Stomach (tissue), 4 donors: Measurements from ENCODE around the gene PHF11.

Experiments used
- EP300 ChIP-seq: sonication (generic); formaldehyde crosslinking; IDR thresholded peaks from one replicate; pipeline ENCODE4 v1.6.1; 2017; ENCODE audit warnings: antibody characterized with exemption
- POLR2A ChIP-seq, 4 donors: fragments of 450-650 bp; IDR thresholded peaks; one replicate each; pipeline ENCODE4 v1.6.1; 2016; ENCODE audit warnings: antibody characterized with exemption in 4 of 4, control low read depth in 2 of 4, mild to moderate bottlenecking in 1 of 4, moderate library complexity in 1 of 4
- POLR2AphosphoS5 ChIP-seq, 3 donors: sonication (generic); formaldehyde crosslinking; IDR thresholded peaks; one replicate each; pipeline ENCODE4 v1.6.1; 2016; ENCODE audit warnings: antibody characterized with exemption in 3 of 3
- TF ChIP-seq, protein P1 (sequence below), 7 experiments: fragments of 450-650 bp in 4 of 7; fragments of 200-600 bp in 3 of 7; sonication (generic) in 3 of 7; IDR thresholded peaks; one replicate each; pipeline ENCODE4 v1.5.1; 2016 to 2019; ENCODE audit warnings: antibody characterized with exemption in 7 of 7, control low read depth in 2 of 7, mild to moderate bottlenecking in 1 of 7

DNA sequence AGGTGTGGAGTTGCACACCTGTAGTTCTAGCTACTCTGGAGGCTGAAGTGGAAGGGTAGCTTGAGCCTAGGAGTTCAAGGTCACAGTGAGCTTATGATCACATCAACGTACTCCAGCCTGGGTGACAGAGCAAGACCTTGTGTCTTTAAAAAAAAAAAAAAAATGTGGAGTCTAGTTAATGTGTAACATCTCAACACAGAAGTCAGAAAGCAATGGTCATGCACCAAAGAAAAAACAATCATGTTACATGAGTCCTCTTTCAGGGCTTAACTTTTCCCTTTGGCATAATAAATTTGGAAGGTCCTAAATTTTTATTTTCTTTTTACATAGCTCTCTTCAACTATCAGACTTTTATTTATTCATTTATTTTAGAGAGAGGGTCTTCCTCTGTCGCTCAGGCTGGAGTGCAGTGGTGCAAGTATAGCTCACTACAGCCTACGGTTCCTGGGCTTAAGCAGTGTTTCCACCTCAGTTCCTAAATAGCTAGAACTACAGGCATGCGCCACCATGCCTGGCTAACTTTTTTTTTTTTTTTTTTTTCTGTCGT is 29.4 kb upstream of the PHF11 start:
- TF ChIP-seq, protein P1, sequence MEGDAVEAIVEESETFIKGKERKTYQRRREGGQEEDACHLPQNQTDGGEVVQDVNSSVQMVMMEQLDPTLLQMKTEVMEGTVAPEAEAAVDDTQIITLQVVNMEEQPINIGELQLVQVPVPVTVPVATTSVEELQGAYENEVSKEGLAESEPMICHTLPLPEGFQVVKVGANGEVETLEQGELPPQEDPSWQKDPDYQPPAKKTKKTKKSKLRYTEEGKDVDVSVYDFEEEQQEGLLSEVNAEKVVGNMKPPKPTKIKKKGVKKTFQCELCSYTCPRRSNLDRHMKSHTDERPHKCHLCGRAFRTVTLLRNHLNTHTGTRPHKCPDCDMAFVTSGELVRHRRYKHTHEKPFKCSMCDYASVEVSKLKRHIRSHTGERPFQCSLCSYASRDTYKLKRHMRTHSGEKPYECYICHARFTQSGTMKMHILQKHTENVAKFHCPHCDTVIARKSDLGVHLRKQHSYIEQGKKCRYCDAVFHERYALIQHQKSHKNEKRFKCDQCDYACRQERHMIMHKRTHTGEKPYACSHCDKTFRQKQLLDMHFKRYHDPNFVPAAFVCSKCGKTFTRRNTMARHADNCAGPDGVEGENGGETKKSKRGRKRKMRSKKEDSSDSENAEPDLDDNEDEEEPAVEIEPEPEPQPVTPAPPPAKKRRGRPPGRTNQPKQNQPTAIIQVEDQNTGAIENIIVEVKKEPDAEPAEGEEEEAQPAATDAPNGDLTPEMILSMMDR (IDR thresholded peaks at IDR 0.05), result no peak
- TF ChIP-seq POLR2A (IDR thresholded peaks at IDR 0.05), result no peak
- TF ChIP-seq POLR2AphosphoS5 (IDR thresholded peaks at IDR 0.05), result no peak
- TF ChIP-seq EP300, result no peak
